Colonic mucosa (tissue), 4 donors: ENCODE results near the gene BRAT1. TPM values are rescaled to one million over a fixed set of nuclear protein-coding genes. Genes with fewer than 3 reads are reported as not detected.

Experiments
- DNase-seq: peaks from one replicate; pipeline ENCODE4 v3.0.0-alpha.2; 2020
- H3K27ac ChIP-seq: fragments of 200-600 bp; one replicate; pipeline ENCODE4 v1.8.0; 2021
- H3K27me3 ChIP-seq: fragments of 200-600 bp; one replicate; pipeline ENCODE4 v1.8.0; 2021
- H3K36me3 ChIP-seq: fragments of 200-600 bp; one replicate; pipeline ENCODE4 v1.8.0; 2021
- H3K4me1 ChIP-seq: fragments of 200-600 bp; one replicate; pipeline ENCODE4 v1.8.0; 2021; ENCODE audit warnings: mild to moderate bottlenecking
- H3K4me3 ChIP-seq: fragments of 200-600 bp; one replicate; pipeline ENCODE4 v1.8.0; 2021
- H3K9ac ChIP-seq, 2 donors: one replicate each; pipeline ENCODE4 v1.7.0; 2013; ENCODE audit warnings: control low read depth in 2 of 2, low read depth in 2 of 2, low read length in 2 of 2
- H3K9me3 ChIP-seq: fragments of 200-600 bp; one replicate; pipeline ENCODE4 v1.8.0; 2021
- CTCF ChIP-seq: fragments of 200-600 bp; IDR thresholded peaks from one replicate; pipeline ENCODE4 v1.8.0; 2022; ENCODE audit warnings: antibody characterized with exemption, mild to moderate bottlenecking
- intact Hi-C: fragments of 100-400 bp; cut with DNase I; formaldehyde crosslinking; loops from one replicate; pipeline ENCODE4 v1.14.1; 2022
- total RNA-seq, 2 donors: library from RNA; stranded (reverse); fragmentation: NEBNext Ultra II Directional in 1 of 2; extraction: Animal tissue kit (Norgen Biotek cat#: 25700) in 1 of 2; gene quantifications; one replicate each; pipeline ENCODE4 v1.2.1, GENCODE V29; 2021
- donor health status: healthy.
- donor health status: DM: no; HTN: no; CAD: no.
- donor health status: DM: no; HTN: no; CAD: no.

Gene BRAT1
- total RNA-seq, 2 donors from 2014 or later = 19.3 to 40.0 TPM

DNA sequence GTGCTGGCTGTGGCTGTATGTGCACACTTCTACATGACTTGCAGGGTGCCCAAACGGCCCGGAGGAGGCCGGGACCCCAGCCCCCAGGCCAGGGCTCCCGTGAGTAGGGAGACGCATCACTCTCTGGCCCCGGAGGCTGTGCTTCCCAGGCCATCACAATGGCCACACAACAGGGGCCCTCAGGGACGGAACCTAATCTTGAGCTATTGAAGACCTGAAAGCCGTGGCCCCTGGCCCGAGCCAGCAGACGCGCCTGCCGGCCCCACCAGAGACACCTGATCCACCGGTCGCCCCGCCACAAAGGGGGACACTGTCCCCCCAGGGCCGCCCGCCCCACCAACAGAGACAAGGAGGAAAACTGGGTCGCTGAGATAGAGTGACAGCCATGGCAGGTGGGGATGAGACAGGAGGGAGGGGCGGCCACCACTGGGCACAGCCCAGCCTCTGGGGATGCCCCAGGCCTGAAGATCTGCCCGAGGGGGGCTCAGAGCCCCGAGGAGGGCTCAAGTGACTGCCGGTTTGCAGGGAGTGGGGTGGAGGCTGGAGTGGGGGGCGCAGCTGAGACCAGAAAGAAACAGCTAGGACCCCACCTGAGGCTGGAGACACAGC lies 45.9 kb downstream of the BRAT1 start:
- no peak for DNase-seq
- H3K9ac ChIP-seq = no peak overlapping the region
- H3K9me3 ChIP-seq = no peaks in the 10 kb centered on the region
- no peaks in the 10 kb centered on the region for H3K27me3 ChIP-seq
- H3K27ac ChIP-seq = no peak overlapping the region
- TF ChIP-seq CTCF = no peak
- no peaks in the 10 kb centered on the region for H3K36me3 ChIP-seq
- H3K4me3 ChIP-seq = no peak overlapping the region
- intact Hi-C loops = no loop called here
- peaks cover 16% of the 10 kb centered on the region for H3K4me1 ChIP-seq

DNA sequence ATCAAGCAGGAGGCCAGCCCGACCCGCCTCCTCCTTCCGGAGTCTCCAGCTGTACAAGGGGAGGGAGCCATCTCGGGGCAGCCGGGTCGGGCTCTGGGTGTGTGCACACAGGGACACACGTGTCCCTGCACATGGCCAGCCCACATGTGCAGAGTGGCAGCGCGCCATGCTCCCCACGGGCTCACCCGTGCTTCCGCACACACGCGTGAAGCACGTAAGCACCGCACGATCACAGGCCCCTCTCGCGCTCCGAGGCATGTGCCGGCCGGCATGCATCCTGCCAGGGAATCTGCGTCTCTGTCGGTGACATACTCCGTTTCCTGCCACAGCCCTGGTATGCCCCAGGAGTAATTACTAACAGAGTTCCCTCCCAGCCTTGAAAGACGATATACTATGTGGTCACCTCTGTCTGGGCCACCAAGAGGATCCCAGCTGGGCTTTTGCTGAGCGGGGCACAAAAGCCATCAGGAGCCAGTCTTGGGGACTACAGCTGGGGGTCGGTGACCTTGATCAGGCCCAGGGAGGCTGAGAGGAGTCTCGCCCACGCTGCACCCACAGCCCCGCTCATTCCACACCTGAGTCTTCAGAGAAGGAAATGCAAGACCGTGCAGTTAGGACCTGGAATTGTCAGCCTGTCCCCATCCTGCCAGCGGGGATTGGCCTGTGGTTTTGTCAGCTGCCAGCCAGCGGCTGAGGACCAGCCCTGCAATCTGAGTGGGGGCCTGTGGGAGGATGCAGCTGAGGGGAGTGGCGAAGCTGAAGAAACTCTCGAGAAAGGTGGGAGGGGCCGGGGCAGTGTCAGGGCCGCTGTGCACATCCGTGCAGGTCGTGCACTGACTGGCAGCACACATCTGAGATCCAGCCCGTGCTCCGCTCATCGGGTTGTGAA lies 46.8 kb downstream of the BRAT1 start:
- no peak for TF ChIP-seq CTCF
- Histone ChIP-seq H3K9me3 (no peaks in the 10 kb centered on the region), H3K36me3 (no peaks in the 10 kb centered on the region), H3K4me3 (no peak overlapping the region), H3K27me3 (no peaks in the 10 kb centered on the region), H3K4me1 (peaks cover 16% of the 10 kb centered on the region), H3K27ac (no peak overlapping the region), H3K9ac (peak overlapping the region in 1 of 2 donors; percentile 24)
- intact Hi-C loops = no loop called here
- DNase-seq = peak; percentile 51

DNA sequence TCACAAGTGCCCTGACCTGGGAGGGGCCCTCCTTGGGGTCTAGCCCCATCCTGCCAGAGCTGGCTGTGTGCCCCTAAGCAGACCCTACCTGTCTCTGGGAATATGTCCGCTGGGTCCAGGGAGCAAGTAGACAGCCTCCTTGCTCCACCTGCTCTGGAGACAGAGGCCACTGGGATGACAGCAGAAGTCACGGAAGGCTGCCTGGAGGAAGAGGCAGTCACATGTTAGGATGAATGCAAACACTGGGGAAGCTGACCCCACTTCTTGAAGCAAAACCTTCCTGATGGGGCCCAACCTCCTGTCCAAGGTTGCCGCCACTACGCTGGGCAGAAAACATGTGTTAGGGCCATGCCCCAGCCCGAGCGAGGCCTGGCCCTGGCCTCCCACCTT lies 47.4 kb downstream of the BRAT1 start:
- Histone ChIP-seq H3K4me3 (no peak overlapping the region), H3K9me3 (no peaks in the 10 kb centered on the region), H3K27ac (no peak overlapping the region), H3K9ac (peak overlapping the region in 1 of 2 donors; percentile 18), H3K36me3 (no peaks in the 10 kb centered on the region), H3K4me1 (peaks cover 16% of the 10 kb centered on the region), H3K27me3 (no peaks in the 10 kb centered on the region)
- DNase-seq = no peak
- no peak for TF ChIP-seq CTCF
- intact Hi-C loops = no loop called here

DNA sequence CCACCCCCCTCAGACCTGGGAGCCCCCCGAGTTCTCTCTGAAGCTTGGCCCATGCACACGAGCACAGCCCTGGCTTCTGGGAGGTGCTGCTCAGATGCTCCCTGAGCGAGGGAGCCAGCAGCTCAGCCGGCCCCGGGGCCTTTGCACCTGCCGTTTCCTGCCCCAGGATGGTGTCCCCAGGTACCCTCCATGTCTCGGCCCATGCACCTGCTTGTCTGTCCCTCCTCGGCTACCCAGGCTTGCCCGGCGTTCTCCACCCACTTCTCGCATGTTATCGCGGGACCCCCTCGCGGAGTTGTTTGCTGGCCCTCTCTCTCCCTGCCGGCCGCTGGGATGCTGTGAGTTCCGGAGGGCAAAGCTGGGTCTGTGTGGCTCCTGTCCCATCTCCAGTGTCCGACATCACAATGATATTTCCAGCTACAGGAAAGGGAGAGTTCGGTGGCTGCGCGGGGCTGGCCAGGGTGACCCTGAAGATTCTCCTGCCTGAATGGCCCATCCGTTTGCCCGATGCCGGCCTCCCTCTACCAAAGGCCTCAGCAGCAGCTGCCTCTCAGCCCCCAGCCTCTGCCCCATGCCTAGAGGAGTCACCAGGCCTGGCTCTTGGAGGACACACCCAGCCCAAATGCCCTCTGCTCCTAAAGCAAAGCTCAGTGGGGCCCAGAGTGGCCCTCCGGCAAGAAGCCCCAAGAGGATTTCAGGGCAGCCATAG lies 48.0 kb downstream of the BRAT1 start:
- intact Hi-C loops = no loop called here
- Histone ChIP-seq H3K4me3 (no peak overlapping the region), H3K9me3 (no peaks in the 10 kb centered on the region), H3K27ac (no peak overlapping the region), H3K27me3 (no peaks in the 10 kb centered on the region), H3K36me3 (no peaks in the 10 kb centered on the region), H3K4me1 (peaks cover 16% of the 10 kb centered on the region), H3K9ac (no peak overlapping the region)
- no peak for TF ChIP-seq CTCF
- DNase-seq = no peak

- DNase-seq = no peak
- Histone ChIP-seq H3K36me3 (no peaks in the 10 kb centered on the region), H3K4me3 (no peak overlapping the region), H3K9me3 (no peaks in the 10 kb centered on the region), H3K9ac (no peak overlapping the region), H3K4me1 (no peaks in the 10 kb centered on the region), H3K27ac (no peak overlapping the region), H3K27me3 (no peaks in the 10 kb centered on the region)
- intact Hi-C loops = no loop called here
- TF ChIP-seq CTCF = no peak
Observed at GRCh38 chr7:2505401-2505800, 49.9 kb downstream of the BRAT1 start.
